IMR-90 (cell line): ENCODE data around the gene DVL3. TPM values are rescaled to one million over a fixed set of nuclear protein-coding genes. Genes with fewer than 3 reads are reported as not detected.

ENCODE experiments used
- ATAC-seq: fragments of 200-7000 bp; cut with Tn5 transposase; 2 replicates; pipeline ENCODE4 v1.9.1; 2020; ENCODE audit warnings: low read depth, mild to moderate bottlenecking, moderate library complexity
- BruUV-seq: library from RNA; stranded (reverse); fragments of 400-500 nt; replicated peaks from 2 replicates; lab custom pipeline; 2021; lab: Mats Ljungman, UMichigan
- CTCF ChIA-PET: fragments of 300-600 bp; formaldehyde crosslinking; extraction: SDS; loops from one replicate; lab custom pipeline; 2021; ENCODE audit warnings: antibody characterized with exemption; lab: Yijun Ruan, JAX
- POLR2A ChIA-PET: fragments of 300-600 bp; sonication (Branson Sonifier 250); formaldehyde crosslinking; loops from one replicate; lab custom pipeline; 2022; ENCODE audit warnings: antibody characterized with exemption; ENCODE audit not compliant: unreplicated experiment; lab: Charles Lee
- DNase-seq: peaks from one replicate; pipeline ENCODE4 v3.0.0; 2013
- H2AFZ ChIP-seq: replicated peaks from 2 replicates; pipeline ENCODE3; 2013; ENCODE audit warnings: low read length, mild to moderate bottlenecking; ENCODE audit not compliant: poor library complexity
- H2AK5ac ChIP-seq: 2 replicates; pipeline ENCODE4 v1.6.1; 2013; ENCODE audit warnings: low read depth, low read length, inconsistent platforms
- H2AK9ac ChIP-seq: replicated peaks from 2 replicates; pipeline ENCODE3; 2013; ENCODE audit warnings: mild to moderate bottlenecking, low read depth, low read length, moderate library complexity; ENCODE audit not compliant: poor library complexity
- H2BK120ac ChIP-seq: 2 replicates; pipeline ENCODE4 v1.6.1; 2013; ENCODE audit warnings: low read depth, low read length, inconsistent platforms
- H2BK15ac ChIP-seq: 3 replicates; pipeline ENCODE4 v1.6.1; 2013; ENCODE audit warnings: low read depth, low read length, inconsistent platforms
- H2BK20ac ChIP-seq: 2 replicates; pipeline ENCODE4 v1.6.1; 2013; ENCODE audit warnings: low read depth, mild to moderate bottlenecking, inconsistent platforms, low read length, moderate library complexity
- H2BK5ac ChIP-seq: 2 replicates; pipeline ENCODE4 v1.6.1; 2013; ENCODE audit warnings: mild to moderate bottlenecking, low read depth, low read length, inconsistent platforms; ENCODE audit not compliant: poor library complexity, severe bottlenecking
- H3K14ac ChIP-seq: replicated peaks from 2 replicates; pipeline ENCODE4 v1.6.1; 2013; ENCODE audit warnings: low read depth, low read length, inconsistent platforms
- H3K18ac ChIP-seq: 2 replicates; pipeline ENCODE4 v1.6.1; 2013; ENCODE audit warnings: low read depth, low read length, control low read depth
- H3K23ac ChIP-seq: 2 replicates; pipeline ENCODE4 v1.6.1; 2013; ENCODE audit warnings: low read depth, low read length, inconsistent platforms
- H3K27ac ChIP-seq: 2 replicates; pipeline ENCODE4 v1.5.1; 2013; ENCODE audit warnings: mild to moderate bottlenecking, control low read depth, low read length; ENCODE audit not compliant: insufficient read depth
- H3K27me3 ChIP-seq: 2 replicates; pipeline ENCODE4 v1.6.1; 2013; ENCODE audit warnings: low read length; ENCODE audit not compliant: control insufficient read depth, insufficient read depth
- H3K36me3 ChIP-seq: 2 replicates; pipeline ENCODE4 v1.6.1; 2013; ENCODE audit warnings: low read length, mixed read lengths; ENCODE audit not compliant: control insufficient read depth, insufficient read depth
- H3K4ac ChIP-seq: 2 replicates; pipeline ENCODE4 v1.6.1; 2013; ENCODE audit warnings: low read depth, low read length, inconsistent platforms
- H3K4me1 ChIP-seq: 2 replicates; pipeline ENCODE4 v1.6.1; 2013; ENCODE audit warnings: low read length, mixed read lengths; ENCODE audit not compliant: control insufficient read depth, insufficient read depth
- H3K4me2 ChIP-seq: 2 replicates; pipeline ENCODE4 v1.6.1; 2013; ENCODE audit warnings: low read depth, mild to moderate bottlenecking, control low read depth, low read length, moderate library complexity
- H3K4me3 ChIP-seq: 2 replicates; pipeline ENCODE4 v1.5.1; 2013; ENCODE audit warnings: low read depth, mild to moderate bottlenecking, control low read depth, low read length, moderate library complexity; ENCODE audit not compliant: insufficient read depth
- H3K56ac ChIP-seq: 2 replicates; pipeline ENCODE4 v1.6.1; 2013; ENCODE audit warnings: low read length, inconsistent platforms; ENCODE audit not compliant: insufficient read depth; ENCODE audit errors: extremely low read depth
- H3K79me1 ChIP-seq, 2 experiments: 2 replicates each; pipeline ENCODE4 v1.6.1; 2013; ENCODE audit warnings: low read length in 2 of 2, inconsistent platforms in 1 of 2, low read depth in 1 of 2
- H3K9ac ChIP-seq: 2 replicates; pipeline ENCODE4 v1.6.1; 2013; ENCODE audit warnings: low read depth, low read length, control low read depth
- H3K9me1 ChIP-seq: 2 replicates; pipeline ENCODE4 v1.6.1; 2013; ENCODE audit warnings: low read length, inconsistent platforms; ENCODE audit not compliant: insufficient read depth
- H3K9me3 ChIP-seq: 2 replicates; pipeline ENCODE4 v1.6.1; 2013; ENCODE audit warnings: low read length; ENCODE audit not compliant: control insufficient read depth, insufficient read depth
- H4K20me1 ChIP-seq: 2 replicates; pipeline ENCODE4 v1.6.1; 2013; ENCODE audit warnings: low read length, inconsistent platforms; ENCODE audit not compliant: insufficient read depth
- H4K5ac ChIP-seq: 2 replicates; pipeline ENCODE4 v1.6.1; 2013; ENCODE audit warnings: mild to moderate bottlenecking, low read depth, low read length, control low read depth
- H4K8ac ChIP-seq, 2 experiments: 2 replicates each; pipeline ENCODE4 v1.6.1; 2013; ENCODE audit warnings: low read depth in 2 of 2, low read length in 2 of 2, control low read depth in 1 of 2, inconsistent platforms in 1 of 2
- H4K91ac ChIP-seq: 2 replicates; pipeline ENCODE4 v1.6.1; 2013; ENCODE audit warnings: low read depth, low read length, inconsistent platforms; ENCODE audit not compliant: insufficient read depth
- BHLHE40 ChIP-seq: fragments of 150-350 bp; IDR thresholded peaks from 2 replicates; pipeline ENCODE4 v1.6.1; 2016; ENCODE audit warnings: mild to moderate bottlenecking, low read depth, low read length
- CEBPB ChIP-seq: IDR thresholded peaks from 2 replicates; pipeline ENCODE4 v1.6.1; 2012; ENCODE audit warnings: low read depth, low read length, improper control_type of control experiment
- CHD1 ChIP-seq: IDR thresholded peaks from 2 replicates; pipeline ENCODE4 v1.6.1; 2012; ENCODE audit warnings: low read depth, low read length, improper control_type of control experiment
- MAFK ChIP-seq: IDR thresholded peaks from 2 replicates; pipeline ENCODE4 v1.6.1; 2012; ENCODE audit warnings: low read depth, low read length, improper control_type of control experiment
- MAZ ChIP-seq: IDR thresholded peaks from 2 replicates; pipeline ENCODE4 v1.6.1; 2012; ENCODE audit warnings: low read depth, mild to moderate bottlenecking, low read length, improper control_type of control experiment, moderate library complexity, borderline replicate concordance
- MXI1 ChIP-seq: IDR thresholded peaks from 2 replicates; pipeline ENCODE4 v1.6.1; 2012; ENCODE audit warnings: low read depth, mild to moderate bottlenecking, low read length, moderate library complexity, borderline replicate concordance
- NFE2L2 ChIP-seq: fragments of 150-350 bp; IDR thresholded peaks from 2 replicates; pipeline ENCODE4 v1.6.1; 2016; ENCODE audit warnings: low read depth, mild to moderate bottlenecking, low read length
- POLR2A ChIP-seq: IDR thresholded peaks from 2 replicates; pipeline ENCODE4 v1.6.1; 2012; ENCODE audit warnings: mild to moderate bottlenecking, low read depth, low read length
- RCOR1 ChIP-seq: IDR thresholded peaks from 2 replicates; pipeline ENCODE4 v1.6.1; 2012; ENCODE audit warnings: mild to moderate bottlenecking, low read length, improper control_type of control experiment; ENCODE audit not compliant: insufficient replicate concordance
- SMC3 ChIP-seq: fragments of 150-350 bp; IDR thresholded peaks from 2 replicates; pipeline ENCODE4 v1.6.1; 2016; ENCODE audit warnings: low read depth, mild to moderate bottlenecking, antibody characterized with exemption, low read length, moderate library complexity
- USF2 ChIP-seq: fragments of 150-350 bp; IDR thresholded peaks from 2 replicates; pipeline ENCODE4 v1.6.1; 2017; ENCODE audit warnings: mild to moderate bottlenecking, antibody characterized with exemption, low read length, low read depth
- WGBS, 2 experiments: methylation state at CpG; one replicate each; pipeline versions ENCODE4 v1.1.5 to v1.1.7; 2013; ENCODE audit warnings: missing lambda C conversion rate in 2 of 2; ENCODE audit not compliant: insufficient read length in 1 of 2; ENCODE audit errors: extremely low coverage in 2 of 2; 5-methylcytosine and 5-hydroxymethylcytosine counted together
- dilution Hi-C: fragments of 300-500 bp; cut with HindIII; formaldehyde crosslinking; loops from one replicate; pipeline ENCODE4 v1.14.3; 2018; ENCODE audit warnings: low sequenced_read_pairs; ENCODE audit not compliant: unreplicated experiment
- in situ Hi-C: fragments of 300-500 bp; cut with MboI; formaldehyde crosslinking; loops from 3 replicates; pipeline ENCODE4 v1.14.3; 2019; ENCODE audit warnings: low sequenced_read_pairs, inconsistent platforms, mixed read lengths
- intact Hi-C: fragments of 100-400 bp; cut with micrococcal nuclease; formaldehyde crosslinking; loops from 2 replicates; pipeline ENCODE4 v1.10.0; 2022
- polyA plus RNA-seq, 3 experiments: library from polyadenylated mRNA; depleted of rRNA; stranded (reverse); fragments of >200 nt; gene quantifications; 2 replicates each; pipeline ENCODE4 v1.2.3, GENCODE V29; 2012; ENCODE audit warnings: low replicate concordance in 1 of 3
- total RNA-seq: library from RNA; depleted of rRNA; stranded (reverse); fragments of >200 nt; gene quantifications from 2 replicates; pipeline ENCODE4 v1.2.3, GENCODE V29; 2012
- TF ChIP-seq, protein P1 (sequence below): conservative IDR thresholded peaks from 2 replicates; pipeline ENCODE4 v1.5.1; 2012; ENCODE audit warnings: mild to moderate bottlenecking, low read depth, low read length, improper control_type of control experiment

The DVL3 gene
- total and polyA plus RNA-seq, 2 of the 4 experiments (the other 2 are of a cell fraction) = 23.3 to 40.4 TPM

- Histone ChIP-seq H4K5ac (no peak overlapping the region), H2BK5ac (peak overlapping the region; percentile 75), H3K14ac (peak overlapping the region; percentile 2; the same call in 1 of the 2 replicates), H3K79me1 (peaks cover 37 to 70% of the 10 kb centered on the region in 2 experiments), H2BK15ac (no peak overlapping the region), H3K18ac (no peak overlapping the region), H3K56ac (peak overlapping the region; percentile 43; the same call in 1 of the 2 replicates), H3K36me3 (peaks cover 54% of the 10 kb centered on the region), H3K9me1 (peaks cover 23% of the 10 kb centered on the region), H4K91ac (peak overlapping the region; percentile 45; the same call in 1 of the 2 replicates), H2AK5ac (peak overlapping the region; percentile 90), H2AK9ac (peak overlapping the region; percentile 94), H3K23ac (peak overlapping the region; percentile 55), H3K9ac (peak overlapping the region; percentile 32), H3K9me3 (no peaks in the 10 kb centered on the region), H2AFZ (peak overlapping the region; percentile 82), H2BK20ac (no peak overlapping the region), H3K4me1 (peaks cover 10% of the 10 kb centered on the region), H3K27ac (peak overlapping the region; percentile 81), H4K20me1 (peaks cover 58% of the 10 kb centered on the region), H4K8ac (peak overlapping the region in 1 of 2 experiments; percentile 45; a peak in 1 of 4 replicates), H3K27me3 (no peaks in the 10 kb centered on the region), H2BK120ac (peak overlapping the region; percentile 1; the same call in 1 of the 2 replicates), H3K4me2 (peak overlapping the region; percentile 60), H3K4ac (peak overlapping the region; percentile 72), H3K4me3 (peak overlapping the region; percentile 22)
- intact Hi-C loops (loop anchor here (1.0 to 5.0 kb wide), 2 partner anchors 8 to 280 kb away; no protein-coding TSS in a partner anchor), in situ Hi-C loops (no loop called here), dilution Hi-C loops (no loop called here)
- DNase-seq (peak; percentile 30), ATAC-seq (peak; percentile 1)
- ChIA-PET CTCF (interaction anchor here (1.4 kb wide), 1 partner anchor 72 kb away, joined by 4 read pairs; the partner anchor contains the start of gene EEF1AKMT4), POLR2A (interaction anchor here (1.1 to 1.2 kb wide), 2 partner anchors 9 to 17 kb away, joined by 3 to 11 read pairs; partner anchors contain the start of gene ABCF3)
- TF ChIP-seq, protein P1, sequence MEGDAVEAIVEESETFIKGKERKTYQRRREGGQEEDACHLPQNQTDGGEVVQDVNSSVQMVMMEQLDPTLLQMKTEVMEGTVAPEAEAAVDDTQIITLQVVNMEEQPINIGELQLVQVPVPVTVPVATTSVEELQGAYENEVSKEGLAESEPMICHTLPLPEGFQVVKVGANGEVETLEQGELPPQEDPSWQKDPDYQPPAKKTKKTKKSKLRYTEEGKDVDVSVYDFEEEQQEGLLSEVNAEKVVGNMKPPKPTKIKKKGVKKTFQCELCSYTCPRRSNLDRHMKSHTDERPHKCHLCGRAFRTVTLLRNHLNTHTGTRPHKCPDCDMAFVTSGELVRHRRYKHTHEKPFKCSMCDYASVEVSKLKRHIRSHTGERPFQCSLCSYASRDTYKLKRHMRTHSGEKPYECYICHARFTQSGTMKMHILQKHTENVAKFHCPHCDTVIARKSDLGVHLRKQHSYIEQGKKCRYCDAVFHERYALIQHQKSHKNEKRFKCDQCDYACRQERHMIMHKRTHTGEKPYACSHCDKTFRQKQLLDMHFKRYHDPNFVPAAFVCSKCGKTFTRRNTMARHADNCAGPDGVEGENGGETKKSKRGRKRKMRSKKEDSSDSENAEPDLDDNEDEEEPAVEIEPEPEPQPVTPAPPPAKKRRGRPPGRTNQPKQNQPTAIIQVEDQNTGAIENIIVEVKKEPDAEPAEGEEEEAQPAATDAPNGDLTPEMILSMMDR = no peak
- TF ChIP-seq SMC3 = no peak
- peak; percentile 96 for TF ChIP-seq MAFK
- TF ChIP-seq CHD1 = no peak
- TF ChIP-seq BHLHE40 = no peak
- TF ChIP-seq POLR2A = no peak
- no peak for TF ChIP-seq RCOR1
- TF ChIP-seq NFE2L2 = no peak
- 0 out of 2 replicates have a peak, but pooled peaks have one; percentile 27 for TF ChIP-seq MXI1
- TF ChIP-seq MAZ = no peak
- TF ChIP-seq USF2 = no peak
- TF ChIP-seq CEBPB = no peak
- no TSS peak for BruUV-seq
- no CpG with 5 or more reads among the region's 4 CpGs for WGBS, 2 experiments
Measured at GRCh38 chr3:184177331-184177731, 22.2 kb downstream of the DVL3 start.
